ENCODE measurements around the gene AHDC1. TPM values are rescaled to one million over a fixed set of nuclear protein-coding genes. Genes with fewer than 3 reads are reported as not detected.

AHDC1 gene
- total RNA-seq, 2 experiments from 2014 or later: 6.5 to 13.8 TPM

DNA sequence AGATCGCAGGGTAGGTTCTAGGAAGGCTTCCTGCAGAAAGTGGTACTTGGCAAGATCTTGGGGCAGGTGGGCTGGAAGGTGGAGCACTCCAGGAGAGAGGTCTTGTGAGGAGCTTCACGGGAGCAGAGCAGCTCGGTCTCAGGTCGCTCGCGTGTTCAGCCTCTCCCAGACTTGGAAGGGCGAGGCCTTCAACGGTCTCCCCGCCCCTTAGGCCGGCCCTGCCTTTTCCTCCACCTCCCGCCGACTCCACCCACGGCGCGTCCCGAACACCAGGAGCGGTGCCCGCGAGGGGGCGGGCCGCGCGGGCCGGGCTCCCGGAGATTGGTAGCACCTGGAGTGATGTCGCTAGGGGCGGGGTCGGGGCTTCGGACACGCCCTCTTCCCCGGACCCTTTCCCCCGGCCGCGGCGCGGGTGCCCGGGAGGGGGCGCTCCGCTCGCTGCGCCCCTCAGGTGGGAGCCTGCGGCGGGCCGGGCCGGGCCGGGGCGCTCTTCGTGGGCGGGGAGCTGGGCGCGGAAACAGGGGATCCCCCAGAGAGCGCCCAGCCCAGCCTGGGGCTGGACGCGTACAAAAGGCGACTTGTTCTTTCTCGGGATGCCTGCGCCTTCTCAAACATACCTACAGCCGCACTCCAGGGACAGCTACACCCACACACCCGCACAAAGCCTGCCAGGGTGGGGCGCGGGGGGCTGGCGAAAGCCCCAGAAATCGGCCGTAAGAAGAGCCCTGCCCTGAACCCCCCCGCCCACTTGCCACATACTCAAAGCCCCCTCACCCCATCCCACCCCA is 35.5 kb downstream of the AHDC1 start:
- no peaks in the 10 kb centered on the region for H3K36me3 ChIP-seq (ENCODE audit: insufficient read depth, low read length)
- peak overlapping the region; percentile 63 for H3K4me2 ChIP-seq (ENCODE audit: low read length)
- TF ChIP-seq, protein P1, sequence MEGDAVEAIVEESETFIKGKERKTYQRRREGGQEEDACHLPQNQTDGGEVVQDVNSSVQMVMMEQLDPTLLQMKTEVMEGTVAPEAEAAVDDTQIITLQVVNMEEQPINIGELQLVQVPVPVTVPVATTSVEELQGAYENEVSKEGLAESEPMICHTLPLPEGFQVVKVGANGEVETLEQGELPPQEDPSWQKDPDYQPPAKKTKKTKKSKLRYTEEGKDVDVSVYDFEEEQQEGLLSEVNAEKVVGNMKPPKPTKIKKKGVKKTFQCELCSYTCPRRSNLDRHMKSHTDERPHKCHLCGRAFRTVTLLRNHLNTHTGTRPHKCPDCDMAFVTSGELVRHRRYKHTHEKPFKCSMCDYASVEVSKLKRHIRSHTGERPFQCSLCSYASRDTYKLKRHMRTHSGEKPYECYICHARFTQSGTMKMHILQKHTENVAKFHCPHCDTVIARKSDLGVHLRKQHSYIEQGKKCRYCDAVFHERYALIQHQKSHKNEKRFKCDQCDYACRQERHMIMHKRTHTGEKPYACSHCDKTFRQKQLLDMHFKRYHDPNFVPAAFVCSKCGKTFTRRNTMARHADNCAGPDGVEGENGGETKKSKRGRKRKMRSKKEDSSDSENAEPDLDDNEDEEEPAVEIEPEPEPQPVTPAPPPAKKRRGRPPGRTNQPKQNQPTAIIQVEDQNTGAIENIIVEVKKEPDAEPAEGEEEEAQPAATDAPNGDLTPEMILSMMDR (conservative IDR thresholded peaks at IDR 0.05; ENCODE audit: low read length): peak; percentile 90
- no peak for TF ChIP-seq EZH2phosphoT487 (IDR thresholded peaks at IDR 0.05; ENCODE audit: borderline replicate concordance, low read depth, low read length)
- peak overlapping the region; percentile 54 for H3K4me3 ChIP-seq (ENCODE audit: low read depth, low read length, poor library complexity, severe bottlenecking)
- no peak overlapping the region for H3K27ac ChIP-seq (ENCODE audit: low read depth, low read length, poor library complexity, severe bottlenecking)
- H3K9me3 ChIP-seq (ENCODE audit: low read length): no peaks in the 10 kb centered on the region
- intact Hi-C loops (cut with micrococcal nuclease; ENCODE audit: unreplicated experiment): no loop called here
- peak; percentile 94 for DNase-seq (ENCODE audit: low spot score)
- BruUV-seq (replicated peaks): no TSS peak
- POLR2A ChIA-PET: no interaction called here
- H3K9me2 ChIP-seq (ENCODE audit: insufficient read depth, low read length): no peaks in the 10 kb centered on the region
- H3K4me1 ChIP-seq (ENCODE audit: insufficient read depth, low read length, poor library complexity, severe bottlenecking): peaks cover 32% of the 10 kb centered on the region
- CTCF ChIA-PET (ENCODE audit: unreplicated experiment): interaction anchor here (1.2 to 1.4 kb wide), 3 partner anchors 12 to 35 kb away, joined by 3 to 5 read pairs (median 3); partner anchors contain the start of gene AHDC1
- no peak overlapping the region for H2AFZ ChIP-seq (ENCODE audit: low read length)
- no peaks in the 10 kb centered on the region for H3K79me2 ChIP-seq (ENCODE audit: insufficient read depth, low read depth, low read length)
- no peaks in the 10 kb centered on the region for H4K20me1 ChIP-seq (ENCODE audit: insufficient read depth, low read length)

DNA sequence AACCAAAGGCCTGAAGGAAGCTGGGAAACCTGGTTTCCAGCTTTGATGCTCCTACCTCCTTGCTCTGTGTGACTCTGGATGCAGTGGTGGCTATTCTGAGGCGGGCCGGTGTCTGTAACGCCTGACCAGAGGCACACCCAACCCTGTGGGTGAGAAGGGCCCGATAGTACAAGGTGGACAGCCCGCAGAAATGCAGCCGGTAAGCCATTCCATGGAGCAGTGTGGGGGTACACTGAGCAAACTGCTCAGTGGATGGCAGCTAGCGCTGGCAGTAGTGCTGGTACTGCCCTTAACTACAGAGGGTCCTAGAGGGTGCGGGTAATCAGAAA is 36.0 kb downstream of the AHDC1 start:
- peaks cover 33% of the 10 kb centered on the region for H3K4me1 ChIP-seq (ENCODE audit: insufficient read depth, low read length, poor library complexity, severe bottlenecking)

More for the DNA sequence above, 36.0 kb downstream of the AHDC1 start:
- Histone ChIP-seq H3K4me3 (ENCODE audit: low read depth, low read length, poor library complexity, severe bottlenecking) (peak overlapping the region; percentile 35), H4K20me1 (ENCODE audit: insufficient read depth, low read length) (no peaks in the 10 kb centered on the region), H3K9me3 (ENCODE audit: low read length) (no peaks in the 10 kb centered on the region), H3K4me2 (ENCODE audit: low read length) (peak overlapping the region; percentile 63), H3K27ac (ENCODE audit: low read depth, low read length, poor library complexity, severe bottlenecking) (no peak overlapping the region), H3K79me2 (ENCODE audit: insufficient read depth, low read depth, low read length) (no peaks in the 10 kb centered on the region), H3K36me3 (ENCODE audit: insufficient read depth, low read length) (no peaks in the 10 kb centered on the region), H3K9me2 (ENCODE audit: insufficient read depth, low read length) (no peaks in the 10 kb centered on the region), H2AFZ (ENCODE audit: low read length) (no peak overlapping the region)
- intact Hi-C loops (cut with micrococcal nuclease; ENCODE audit: unreplicated experiment): no loop called here
- BruUV-seq (replicated peaks): no TSS peak
- TF ChIP-seq, protein P1 (conservative IDR thresholded peaks at IDR 0.05; ENCODE audit: low read length): no peak
- no peak for TF ChIP-seq EZH2phosphoT487 (IDR thresholded peaks at IDR 0.05; ENCODE audit: borderline replicate concordance, low read depth, low read length)
- DNase-seq (ENCODE audit: low spot score): no peak
- POLR2A ChIA-PET: no interaction called here
- CTCF ChIA-PET (ENCODE audit: unreplicated experiment): interaction anchor here (1.4 kb wide), 2 partner anchors 13 to 36 kb away, joined by 3 to 5 read pairs; partner anchors contain the start of gene AHDC1
